Measurements from ENCODE around the gene VIT. TPM values are rescaled to one million over a fixed set of nuclear protein-coding genes. Genes with fewer than 3 reads are reported as not detected.

Gene VIT
- total RNA-seq, 1 donor = not detected

GRCh38 chr2:36708041-36708741 lies 11.7 kb downstream of the VIT start:
- peak in 1 of 3 donors; percentile 6 for DNase-seq (ENCODE audit: low read depth in 2 of 3, low spot score in 2 of 3)

- DNase-seq (ENCODE audit: low read depth in 2 of 3, low spot score in 2 of 3) = no peak
These were observed 14.5 kb downstream of the VIT start for GRCh38 chr2:36710858-36711515.

GRCh38 chr2:36711741-36712314 lies 15.3 kb downstream of the VIT start:
- no peak for DNase-seq (ENCODE audit: low read depth in 2 of 3, low spot score in 2 of 3)

- DNase-seq (ENCODE audit: low read depth in 2 of 3, low spot score in 2 of 3) = no peak
These were observed 16.8 kb downstream of the VIT start for GRCh38 chr2:36713310-36713709.

- DNase-seq (ENCODE audit: low read depth in 2 of 3, low spot score in 2 of 3) = no peak
These were observed 19.6 kb downstream of the VIT start for GRCh38 chr2:36716111-36716510.

GRCh38 chr2:36717603-36718266 lies 21.2 kb downstream of the VIT start:
- no peak for DNase-seq (ENCODE audit: low read depth in 2 of 3, low spot score in 2 of 3)

- no peak for DNase-seq (ENCODE audit: low read depth in 2 of 3, low spot score in 2 of 3)
These were observed 31.0 kb downstream of the VIT start for GRCh38 chr2:36727550-36727949.

GRCh38 chr2:36729067-36729466 lies 32.6 kb downstream of the VIT start:
- DNase-seq (ENCODE audit: low read depth in 2 of 3, low spot score in 2 of 3) = no peak

- DNase-seq (ENCODE audit: low read depth in 2 of 3, low spot score in 2 of 3) = no peak
These were observed 35.6 kb downstream of the VIT start for GRCh38 chr2:36731941-36732672.

- no peak for DNase-seq (ENCODE audit: low read depth in 2 of 3, low spot score in 2 of 3)
These were observed 36.1 kb downstream of the VIT start for GRCh38 chr2:36732673-36733036.

- DNase-seq (ENCODE audit: low read depth in 2 of 3, low spot score in 2 of 3) = no peak
These were observed 36.7 kb downstream of the VIT start for GRCh38 chr2:36733215-36733614.

- no peak for DNase-seq (ENCODE audit: low read depth in 2 of 3, low spot score in 2 of 3)
These were observed 37.8 kb downstream of the VIT start for GRCh38 chr2:36734304-36734703.

- no peak for DNase-seq (ENCODE audit: low read depth in 2 of 3, low spot score in 2 of 3)
These were observed 40.7 kb downstream of the VIT start for GRCh38 chr2:36737131-36737750.

- peak in 1 of 3 donors; percentile 11 for DNase-seq (ENCODE audit: low read depth in 2 of 3, low spot score in 2 of 3)
These were observed 43.6 kb downstream of the VIT start for GRCh38 chr2:36740061-36740460.

GRCh38 chr2:36741188-36741837 lies 44.8 kb downstream of the VIT start:
- DNase-seq (ENCODE audit: low read depth in 2 of 3, low spot score in 2 of 3) = peak in 1 of 3 donors; percentile 2

- DNase-seq (ENCODE audit: low read depth in 2 of 3, low spot score in 2 of 3) = no peak
These were observed 47.4 kb downstream of the VIT start for GRCh38 chr2:36743954-36744353.

GRCh38 chr2:36748166-36748565 lies 51.7 kb downstream of the VIT start:
- DNase-seq (ENCODE audit: low read depth in 2 of 3, low spot score in 2 of 3) = no peak

GRCh38 chr2:36750101-36750500 lies 53.6 kb downstream of the VIT start:
- DNase-seq (ENCODE audit: low read depth in 2 of 3, low spot score in 2 of 3) = no peak

- no peak for DNase-seq (ENCODE audit: low read depth in 2 of 3, low spot score in 2 of 3)
These were observed 57.3 kb downstream of the VIT start for GRCh38 chr2:36753706-36754221.

- DNase-seq (ENCODE audit: low read depth in 2 of 3, low spot score in 2 of 3) = no peak
These were observed 58.1 kb downstream of the VIT start for GRCh38 chr2:36754578-36754977.

Measured in hematopoietic multipotent progenitor cell (in vitro differentiated cells).